PC-9 (cell line): ENCODE data around the gene DOCK9. TPM values are rescaled to one million over a fixed set of nuclear protein-coding genes. Genes with fewer than 3 reads are reported as not detected.

Experiments
- BruUV-seq: library from RNA; stranded (reverse); fragments of 400-500 nt; replicated peaks from 2 replicates; lab custom pipeline; 2021; lab: Mats Ljungman, UMichigan
- CTCF ChIA-PET: fragments of 300-600 bp; sonication (Branson Sonifier 250); formaldehyde crosslinking; loops from one replicate; lab custom pipeline; 2022; ENCODE audit warnings: antibody characterized with exemption; lab: Charles Lee
- POLR2A ChIA-PET: fragments of 300-600 bp; sonication (Branson Sonifier 250); formaldehyde crosslinking; loops from one replicate; lab custom pipeline; 2022; ENCODE audit warnings: antibody characterized with exemption; ENCODE audit not compliant: unreplicated experiment; lab: Charles Lee
- DNase-seq, 2 experiments: peaks; one replicate each; pipeline versions ENCODE4 v3.0.0 to v3.0.0-alpha.2; 2015 to 2022; ENCODE audit warnings: mixed read lengths in 1 of 2
- H2AFZ ChIP-seq: fragments of 200-600 bp; sonication (generic); 2 replicates; pipeline ENCODE4 v1.8.1; 2017; ENCODE audit warnings: antibody characterized with exemption
- H3F3A ChIP-seq: fragments of 200-600 bp; sonication (generic); 2 replicates; pipeline ENCODE4 v1.8.1; 2017; ENCODE audit warnings: antibody characterized with exemption, mild to moderate bottlenecking, low read depth; ENCODE audit not compliant: insufficient read depth
- H3K27ac ChIP-seq: fragments of 200-600 bp; sonication (generic); 2 replicates; pipeline ENCODE4 v1.6.1; 2016; ENCODE audit warnings: mixed run types
- H3K27me3 ChIP-seq: fragments of 200-600 bp; sonication (generic); 2 replicates; pipeline ENCODE4 v1.6.1; 2016; ENCODE audit warnings: low read depth, mixed run types; ENCODE audit not compliant: insufficient read depth
- H3K36me3 ChIP-seq: fragments of 200-600 bp; sonication (generic); 2 replicates; pipeline ENCODE4 v1.6.1; 2016; ENCODE audit warnings: low read depth, mixed run types
- H3K4me1 ChIP-seq: fragments of 200-600 bp; sonication (generic); replicated peaks from 2 replicates; pipeline ENCODE4 v1.6.1; 2016; ENCODE audit warnings: mixed run types; ENCODE audit not compliant: insufficient read depth
- H3K4me2 ChIP-seq: fragments of 200-600 bp; sonication (generic); 2 replicates; pipeline ENCODE4 v1.6.1; 2017; ENCODE audit warnings: mixed run types
- H3K4me3 ChIP-seq: fragments of 200-600 bp; sonication (generic); 2 replicates; pipeline ENCODE4 v1.6.1; 2016; ENCODE audit warnings: mixed run types
- H3K79me2 ChIP-seq: fragments of 200-600 bp; sonication (generic); 2 replicates; pipeline ENCODE4 v1.6.1; 2017; ENCODE audit warnings: low read depth, mixed run types
- H3K9me2 ChIP-seq: fragments of 200-600 bp; sonication (generic); 2 replicates; pipeline ENCODE4 v1.8.1; 2017; ENCODE audit warnings: mild to moderate bottlenecking; ENCODE audit not compliant: insufficient read depth
- H3K9me3 ChIP-seq: fragments of 200-600 bp; sonication (generic); 2 replicates; pipeline ENCODE4 v1.8.1; 2016; ENCODE audit warnings: low read depth; ENCODE audit not compliant: insufficient read depth
- H4K20me1 ChIP-seq: fragments of 200-600 bp; sonication (generic); 2 replicates; pipeline ENCODE4 v1.8.1; 2017; ENCODE audit not compliant: insufficient read depth
- EZH2 ChIP-seq: fragments of 200-600 bp; sonication (generic); IDR thresholded peaks from 2 replicates; pipeline ENCODE4 v1.8.0; 2017; ENCODE audit warnings: antibody characterized with exemption, low read depth
- intact Hi-C: fragments of 100-400 bp; cut with micrococcal nuclease; formaldehyde crosslinking; loops from one replicate; pipeline ENCODE4 v1.10.0; 2022; ENCODE audit not compliant: unreplicated experiment
- total RNA-seq: library from RNA; stranded (reverse); gene quantifications from 2 replicates; pipeline ENCODE4 v1.2.3, GENCODE V29; 2021
- TF ChIP-seq, protein P1 (sequence below): fragments of 200-600 bp; sonication (generic); conservative IDR thresholded peaks from 2 replicates; pipeline ENCODE4 v1.6.1; 2017; ENCODE audit warnings: mixed run types, antibody characterized with exemption, mild to moderate bottlenecking, moderate library complexity

DOCK9 gene
- total RNA-seq, 1 experiment from 2014 or later = 69.5 TPM

DNA sequence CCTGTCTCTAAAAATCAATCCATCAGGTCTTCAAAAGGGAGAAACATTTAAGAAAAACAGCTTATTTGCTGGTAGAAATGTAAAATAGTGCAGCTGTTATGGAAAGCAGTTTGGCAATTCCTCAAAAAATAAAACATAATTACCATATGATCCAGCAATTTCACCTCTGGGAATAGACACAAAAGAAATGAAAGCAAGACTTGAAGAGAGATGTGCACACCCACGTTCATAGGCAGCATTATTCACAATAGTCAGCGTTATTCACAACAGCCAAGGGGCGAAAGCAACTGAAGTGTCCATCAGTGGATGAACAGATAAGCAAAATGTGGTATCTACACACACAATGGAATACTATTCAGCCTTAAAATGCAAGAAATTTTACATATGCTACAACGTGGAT, 45.1 kb upstream of the DOCK9 start:
- Histone ChIP-seq H3K27ac (no peak overlapping the region), H4K20me1 (no peaks in the 10 kb centered on the region), H3K9me2 (no peaks in the 10 kb centered on the region), H3F3A (peaks cover 28% of the 10 kb centered on the region), H3K79me2 (peaks cover 72% of the 10 kb centered on the region), H3K4me3 (no peak overlapping the region), H2AFZ (no peak overlapping the region), H3K9me3 (0 out of 2 replicates have a peak, but pooled peaks cover 3% of the 10 kb centered on the region), H3K4me2 (no peak overlapping the region), H3K4me1 (peaks cover 30% of the 10 kb centered on the region), H3K36me3 (0 out of 2 replicates have a peak, but pooled peaks cover 5% of the 10 kb centered on the region), H3K27me3 (no peaks in the 10 kb centered on the region)
- TF ChIP-seq, protein P1, sequence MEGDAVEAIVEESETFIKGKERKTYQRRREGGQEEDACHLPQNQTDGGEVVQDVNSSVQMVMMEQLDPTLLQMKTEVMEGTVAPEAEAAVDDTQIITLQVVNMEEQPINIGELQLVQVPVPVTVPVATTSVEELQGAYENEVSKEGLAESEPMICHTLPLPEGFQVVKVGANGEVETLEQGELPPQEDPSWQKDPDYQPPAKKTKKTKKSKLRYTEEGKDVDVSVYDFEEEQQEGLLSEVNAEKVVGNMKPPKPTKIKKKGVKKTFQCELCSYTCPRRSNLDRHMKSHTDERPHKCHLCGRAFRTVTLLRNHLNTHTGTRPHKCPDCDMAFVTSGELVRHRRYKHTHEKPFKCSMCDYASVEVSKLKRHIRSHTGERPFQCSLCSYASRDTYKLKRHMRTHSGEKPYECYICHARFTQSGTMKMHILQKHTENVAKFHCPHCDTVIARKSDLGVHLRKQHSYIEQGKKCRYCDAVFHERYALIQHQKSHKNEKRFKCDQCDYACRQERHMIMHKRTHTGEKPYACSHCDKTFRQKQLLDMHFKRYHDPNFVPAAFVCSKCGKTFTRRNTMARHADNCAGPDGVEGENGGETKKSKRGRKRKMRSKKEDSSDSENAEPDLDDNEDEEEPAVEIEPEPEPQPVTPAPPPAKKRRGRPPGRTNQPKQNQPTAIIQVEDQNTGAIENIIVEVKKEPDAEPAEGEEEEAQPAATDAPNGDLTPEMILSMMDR = no peak
- no peak for TF ChIP-seq EZH2
- BruUV-seq = no TSS peak
- intact Hi-C loops = no loop called here
- CTCF ChIA-PET = no interaction called here
- DNase-seq = no peak
- POLR2A ChIA-PET = no interaction called here

DNA sequence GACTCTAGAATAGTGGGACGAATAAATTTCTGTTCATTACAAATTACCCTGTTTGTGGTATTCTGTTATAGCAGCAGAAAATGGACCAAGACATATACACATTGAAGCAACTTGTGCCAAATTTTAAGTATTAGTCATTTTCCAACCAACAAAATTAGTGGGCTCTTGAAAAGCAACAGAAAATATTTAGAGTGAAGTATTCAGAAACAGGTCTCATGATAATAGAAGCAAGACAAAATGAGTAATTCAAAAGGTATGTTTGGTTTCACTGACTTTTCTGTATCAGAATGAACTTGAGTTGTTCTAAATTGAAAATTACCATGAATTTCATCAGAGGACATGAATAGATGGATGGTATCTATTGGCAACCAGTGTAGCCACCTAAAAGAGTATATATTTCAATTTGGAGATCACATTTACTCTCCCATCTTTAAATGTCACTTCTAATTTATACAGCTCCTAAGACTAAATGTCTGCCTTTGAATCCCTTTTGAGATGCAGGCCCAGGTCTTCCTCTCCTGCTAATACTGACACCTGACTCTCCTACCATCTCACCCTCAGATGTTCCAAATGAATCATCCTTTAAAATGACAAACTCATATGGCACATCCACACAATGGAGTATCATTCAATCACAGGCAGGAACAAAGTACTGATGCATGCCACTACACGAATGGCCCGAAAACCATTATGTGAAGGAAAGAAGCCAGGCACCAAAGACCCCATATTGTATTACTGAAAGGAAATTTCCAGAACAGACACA, 40.7 kb upstream of the DOCK9 start:
- Histone ChIP-seq H3K4me3 (no peak overlapping the region), H3K27ac (peak overlapping the region; percentile 64), H4K20me1 (no peaks in the 10 kb centered on the region), H2AFZ (no peak overlapping the region), H3K9me2 (no peaks in the 10 kb centered on the region), H3F3A (peaks cover 9% of the 10 kb centered on the region; the same call in 1 of the 2 replicates), H3K36me3 (0 out of 2 replicates have a peak, but pooled peaks cover 5% of the 10 kb centered on the region), H3K27me3 (no peaks in the 10 kb centered on the region), H3K9me3 (no peaks in the 10 kb centered on the region), H3K4me1 (peaks cover 12% of the 10 kb centered on the region; the same call in 1 of the 2 replicates), H3K4me2 (peak overlapping the region; percentile 10), H3K79me2 (peaks cover 58% of the 10 kb centered on the region; the same call in 1 of the 2 replicates)
- TF ChIP-seq, protein P1 = no peak
- TF ChIP-seq EZH2 = no peak
- intact Hi-C loops = no loop called here
- POLR2A ChIA-PET = no interaction called here
- no TSS peak for BruUV-seq
- CTCF ChIA-PET = no interaction called here
- peak in 1 of 2 experiments; percentile 49 for DNase-seq

DNA sequence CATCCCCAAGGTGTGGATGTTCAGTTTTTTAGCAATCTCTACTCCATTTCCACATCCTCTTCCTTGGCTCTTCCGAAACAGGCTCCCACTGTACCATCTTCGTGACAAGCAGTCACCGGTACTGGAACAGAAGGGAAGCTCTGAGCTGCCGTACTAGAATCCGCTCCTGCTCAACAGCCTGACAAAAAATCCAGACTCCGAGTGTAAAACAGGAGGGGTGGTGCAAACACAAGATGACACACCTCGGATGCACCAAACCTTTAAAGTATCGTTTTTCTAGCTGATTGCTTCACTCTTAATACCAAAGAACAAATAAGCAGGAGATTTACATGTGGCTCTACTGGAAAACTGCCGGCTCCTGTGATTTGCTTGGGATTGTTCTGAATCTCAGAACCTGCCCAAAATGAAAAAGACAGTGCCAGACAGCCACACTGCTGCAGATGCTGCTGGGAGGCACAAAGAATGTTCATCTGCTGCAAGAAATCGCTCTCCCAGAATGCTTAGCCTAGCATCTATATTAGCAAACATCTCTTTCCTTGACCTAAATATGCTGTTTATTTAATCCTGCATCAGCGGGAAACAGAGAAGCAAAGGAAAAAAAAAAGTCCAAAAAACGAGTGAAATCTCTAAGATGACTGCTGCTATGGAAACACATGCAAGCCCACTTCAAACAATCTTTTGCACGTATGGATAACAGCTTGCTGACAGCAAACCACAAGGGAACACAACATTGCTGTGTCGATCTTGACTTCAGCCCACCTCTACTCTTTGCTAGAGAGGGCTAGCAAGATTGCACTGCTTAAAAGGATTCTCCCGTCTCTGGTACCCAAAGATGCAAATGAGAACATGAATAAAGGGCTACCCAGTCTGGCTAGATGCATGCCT, 38.0 kb upstream of the DOCK9 start:
- H3K27me3 ChIP-seq = no peaks in the 10 kb centered on the region
- intact Hi-C loops = no loop called here
- TF ChIP-seq, protein P1 = no peak
- TF ChIP-seq EZH2 = no peak
- H3K4me1 ChIP-seq = peaks cover 12% of the 10 kb centered on the region; the same call in 1 of the 2 replicates
- no peak overlapping the region for H3K27ac ChIP-seq
- H3F3A ChIP-seq = peaks cover 9% of the 10 kb centered on the region; the same call in 1 of the 2 replicates
- no peaks in the 10 kb centered on the region for H4K20me1 ChIP-seq
- no peak overlapping the region for H2AFZ ChIP-seq
- no peak for DNase-seq
- no peak overlapping the region for H3K4me2 ChIP-seq
- BruUV-seq = no TSS peak
- H3K79me2 ChIP-seq = peaks cover 41% of the 10 kb centered on the region; the same call in 1 of the 2 replicates
- ChIA-PET POLR2A (interaction anchor here (0.6 kb wide), 1 partner anchor 27 kb away, joined by 3 read pairs; no protein-coding TSS in a partner anchor), CTCF (no interaction called here)
- H3K4me3 ChIP-seq = no peak overlapping the region
- H3K36me3 ChIP-seq = 0 out of 2 replicates have a peak, but pooled peaks cover 3% of the 10 kb centered on the region
- no peaks in the 10 kb centered on the region for H3K9me2 ChIP-seq
- no peaks in the 10 kb centered on the region for H3K9me3 ChIP-seq
